Loucy (cell line): Measurements from ENCODE around the gene CLCN6.

ENCODE experiments used
- EZH2phosphoT487 ChIP-seq: fragments of 200-600 bp; IDR thresholded peaks from 2 replicates; pipeline ENCODE4 v1.6.1; 2018; ENCODE audit warnings: antibody characterized with exemption, mild to moderate bottlenecking, moderate library complexity, borderline replicate concordance
- TF ChIP-seq, protein P1 (sequence below): fragments of 200-600 bp; sonication (generic); conservative IDR thresholded peaks from 2 replicates; pipeline ENCODE4 v1.5.1; 2014; ENCODE audit warnings: mild to moderate bottlenecking, antibody characterized with exemption, low read length

DNA sequence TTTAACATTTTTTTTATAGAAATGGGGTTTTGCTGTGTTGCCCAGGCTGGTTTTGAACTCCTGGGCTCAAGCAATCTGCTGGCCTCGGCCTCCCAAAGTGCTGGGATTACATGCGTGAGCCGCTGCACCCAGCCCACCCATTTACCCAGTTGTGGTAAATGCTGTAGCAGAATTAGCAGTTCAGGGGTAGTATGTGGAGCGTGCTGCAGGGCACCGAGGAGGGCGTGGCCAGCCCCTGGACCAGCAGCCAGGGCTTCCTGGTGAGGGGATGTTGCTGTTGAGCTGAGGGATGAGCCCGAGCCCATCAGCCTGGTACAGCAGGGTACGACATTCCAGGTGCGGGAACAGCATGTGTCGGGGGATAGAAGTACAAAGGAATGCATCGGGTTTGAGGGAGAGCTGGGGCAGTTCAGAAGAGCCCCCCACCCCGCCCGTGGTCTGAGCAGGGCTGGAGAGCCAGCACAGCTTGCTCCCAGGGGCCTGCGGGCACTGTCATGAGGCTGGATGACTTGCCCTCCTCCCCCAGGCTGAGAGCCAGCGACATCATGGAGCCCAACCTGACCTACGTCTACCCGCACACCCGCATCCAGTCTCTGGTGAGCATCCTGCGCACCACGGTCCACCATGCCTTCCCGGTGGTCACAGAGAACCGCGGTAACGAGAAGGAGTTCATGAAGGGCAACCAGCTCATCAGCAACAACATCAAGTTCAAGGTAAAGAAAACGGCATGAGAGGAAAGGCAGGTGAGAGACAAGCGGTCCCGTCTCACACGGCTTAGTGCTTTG lies 29.6 kb downstream of the CLCN6 start:
- TF ChIP-seq, protein P1, sequence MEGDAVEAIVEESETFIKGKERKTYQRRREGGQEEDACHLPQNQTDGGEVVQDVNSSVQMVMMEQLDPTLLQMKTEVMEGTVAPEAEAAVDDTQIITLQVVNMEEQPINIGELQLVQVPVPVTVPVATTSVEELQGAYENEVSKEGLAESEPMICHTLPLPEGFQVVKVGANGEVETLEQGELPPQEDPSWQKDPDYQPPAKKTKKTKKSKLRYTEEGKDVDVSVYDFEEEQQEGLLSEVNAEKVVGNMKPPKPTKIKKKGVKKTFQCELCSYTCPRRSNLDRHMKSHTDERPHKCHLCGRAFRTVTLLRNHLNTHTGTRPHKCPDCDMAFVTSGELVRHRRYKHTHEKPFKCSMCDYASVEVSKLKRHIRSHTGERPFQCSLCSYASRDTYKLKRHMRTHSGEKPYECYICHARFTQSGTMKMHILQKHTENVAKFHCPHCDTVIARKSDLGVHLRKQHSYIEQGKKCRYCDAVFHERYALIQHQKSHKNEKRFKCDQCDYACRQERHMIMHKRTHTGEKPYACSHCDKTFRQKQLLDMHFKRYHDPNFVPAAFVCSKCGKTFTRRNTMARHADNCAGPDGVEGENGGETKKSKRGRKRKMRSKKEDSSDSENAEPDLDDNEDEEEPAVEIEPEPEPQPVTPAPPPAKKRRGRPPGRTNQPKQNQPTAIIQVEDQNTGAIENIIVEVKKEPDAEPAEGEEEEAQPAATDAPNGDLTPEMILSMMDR, result no peak
- no peak for TF ChIP-seq EZH2phosphoT487
